HUES64 (cell line): ENCODE results near the gene PLPPR3. TPM values are rescaled to one million over a fixed set of nuclear protein-coding genes. Genes with fewer than 3 reads are reported as not detected.

ENCODE experiments used
- H3K27ac ChIP-seq: 2 replicates; pipeline ENCODE4 v1.7.0; 2013; ENCODE audit warnings: low read depth, low read length, inconsistent platforms
- H3K27me3 ChIP-seq: 2 replicates; pipeline ENCODE4 v1.6.1; 2013; ENCODE audit warnings: mild to moderate bottlenecking, low read length; ENCODE audit not compliant: insufficient read depth
- H3K36me3 ChIP-seq: 2 replicates; pipeline ENCODE4 v1.6.1; 2013; ENCODE audit warnings: mild to moderate bottlenecking, low read length; ENCODE audit not compliant: insufficient read depth
- H3K4me1 ChIP-seq: 2 replicates; pipeline ENCODE4 v1.6.1; 2013; ENCODE audit warnings: mild to moderate bottlenecking, low read length, moderate library complexity; ENCODE audit not compliant: insufficient read depth
- H3K4me3 ChIP-seq: 2 replicates; pipeline ENCODE4 v1.5.1; 2013; ENCODE audit warnings: mild to moderate bottlenecking, low read length, moderate library complexity
- H3K9ac ChIP-seq: 2 replicates; pipeline ENCODE4 v1.6.1; 2013; ENCODE audit warnings: mild to moderate bottlenecking, low read depth, low read length
- H3K9me3 ChIP-seq: 2 replicates; pipeline ENCODE4 v1.6.1; 2013; ENCODE audit warnings: low read depth, low read length; ENCODE audit not compliant: insufficient read depth
- WGBS: fragments of 150-250, 120-280 bp; methylation state at CpG from one replicate; pipeline ENCODE4 v1.1.7; 2013; ENCODE audit warnings: missing lambda C conversion rate; 5-methylcytosine and 5-hydroxymethylcytosine counted together
- polyA plus RNA-seq, 2 experiments: library from polyadenylated mRNA; stranded (reverse); fragments of 50-300 nt; gene quantifications; one replicate each; pipeline ENCODE4 v1.2.3, GENCODE V29; 2013

PLPPR3 gene, protein sequence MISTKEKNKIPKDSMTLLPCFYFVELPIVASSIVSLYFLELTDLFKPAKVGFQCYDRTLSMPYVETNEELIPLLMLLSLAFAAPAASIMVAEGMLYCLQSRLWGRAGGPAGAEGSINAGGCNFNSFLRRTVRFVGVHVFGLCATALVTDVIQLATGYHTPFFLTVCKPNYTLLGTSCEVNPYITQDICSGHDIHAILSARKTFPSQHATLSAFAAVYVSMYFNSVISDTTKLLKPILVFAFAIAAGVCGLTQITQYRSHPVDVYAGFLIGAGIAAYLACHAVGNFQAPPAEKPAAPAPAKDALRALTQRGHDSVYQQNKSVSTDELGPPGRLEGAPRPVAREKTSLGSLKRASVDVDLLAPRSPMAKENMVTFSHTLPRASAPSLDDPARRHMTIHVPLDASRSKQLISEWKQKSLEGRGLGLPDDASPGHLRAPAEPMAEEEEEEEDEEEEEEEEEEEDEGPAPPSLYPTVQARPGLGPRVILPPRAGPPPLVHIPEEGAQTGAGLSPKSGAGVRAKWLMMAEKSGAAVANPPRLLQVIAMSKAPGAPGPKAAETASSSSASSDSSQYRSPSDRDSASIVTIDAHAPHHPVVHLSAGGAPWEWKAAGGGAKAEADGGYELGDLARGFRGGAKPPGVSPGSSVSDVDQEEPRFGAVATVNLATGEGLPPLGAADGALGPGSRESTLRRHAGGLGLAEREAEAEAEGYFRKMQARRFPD
- 34.9 TPM for polyA plus RNA-seq (2013, experiment 1 of 2)
- polyA plus RNA-seq (2013, experiment 2 of 2) = 47.1 TPM

DNA sequence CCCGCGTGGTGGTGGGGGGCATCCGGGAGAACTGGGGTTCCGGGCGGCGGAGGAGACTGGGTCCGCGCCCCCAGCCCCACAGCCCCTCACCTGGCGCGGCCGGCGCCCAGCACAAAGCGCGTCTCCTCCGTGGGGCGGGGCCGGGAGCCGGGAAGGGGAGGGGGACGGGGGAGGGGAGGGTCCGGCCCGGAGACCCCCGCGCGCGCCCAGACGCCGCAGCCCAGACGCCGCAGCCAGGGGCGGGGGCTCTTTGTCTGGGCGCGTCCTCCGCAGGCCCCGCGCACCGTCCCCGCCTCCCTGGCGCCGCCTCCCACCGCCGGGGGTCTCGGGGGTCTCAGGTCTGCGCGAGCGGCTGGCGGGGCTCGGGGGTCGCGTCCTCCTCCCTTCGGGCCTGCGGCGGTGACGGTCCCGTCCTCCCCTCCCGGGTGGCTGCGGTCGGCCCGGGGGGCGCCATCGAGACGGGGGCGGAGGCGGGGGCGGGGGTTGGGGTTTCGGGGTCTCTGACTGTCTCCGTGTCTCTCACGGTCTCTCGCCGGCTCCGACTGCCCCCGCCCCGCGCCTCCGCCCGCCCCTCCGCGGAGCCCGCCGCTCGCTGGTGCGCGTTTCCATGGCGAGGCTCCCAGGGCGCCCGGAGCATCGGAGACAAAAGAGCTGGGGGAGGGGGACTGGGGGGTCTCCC, at the start of gene PLPPR3:
Gene PLPPR3, minus strand, starts transcription at position 131 of the 679 bp plus-strand sequence. CDS start 396 bp downstream, outside the sequence.
- no peaks in the 10 kb centered on the region for H3K27me3 ChIP-seq
- H3K4me3 ChIP-seq = peak within 1 kb of the TSS; percentile 61
- H3K36me3 ChIP-seq = peaks cover 6% of the 10 kb centered on the region; the same call in 1 of the 2 replicates
- H3K4me1 ChIP-seq = peaks cover 5% of the 10 kb centered on the region; the same call in 1 of the 2 replicates
- no peaks in the 10 kb centered on the region for H3K9me3 ChIP-seq
- H3K27ac ChIP-seq = peak within 1 kb of the TSS; percentile 55
- 1% methylated on average over 61 of the region's 86 CpGs for WGBS
- peak within 1 kb of the TSS; percentile 69 for H3K9ac ChIP-seq

GRCh38 chr19:870963-871401, 49.2 kb upstream of the PLPPR3 start:
- Histone ChIP-seq H3K4me3 (no peak overlapping the region), H3K27ac (peak overlapping the region; percentile 4; the same call in 1 of the 2 replicates), H3K9ac (no peak overlapping the region), H3K4me1 (no peaks in the 10 kb centered on the region), H3K36me3 (peaks cover 23% of the 10 kb centered on the region), H3K27me3 (no peaks in the 10 kb centered on the region), H3K9me3 (no peaks in the 10 kb centered on the region)
- 87% methylated on average over 28 of the region's 28 CpGs for WGBS

DNA sequence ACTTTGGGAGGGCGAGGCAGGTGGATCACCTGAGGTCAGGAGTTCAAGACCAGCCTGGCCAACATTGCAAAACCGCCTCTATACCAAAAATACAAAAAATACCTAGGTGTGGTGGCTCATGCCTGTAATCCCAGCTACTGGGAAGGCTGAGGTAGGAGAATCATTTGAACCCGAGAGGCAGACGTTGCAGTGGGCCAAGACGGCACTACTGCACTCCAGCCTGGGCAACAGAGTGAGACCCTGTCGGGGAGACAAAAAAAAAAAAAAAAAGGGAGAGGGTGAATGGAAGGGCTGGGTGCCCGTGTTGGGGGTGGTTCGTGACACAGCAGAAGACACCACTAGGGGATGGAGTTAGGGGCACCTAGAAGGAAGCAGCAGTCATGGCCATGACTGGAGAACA, 48.6 kb upstream of the PLPPR3 start:
- H3K36me3 ChIP-seq = peaks cover 16% of the 10 kb centered on the region
- no peaks in the 10 kb centered on the region for H3K27me3 ChIP-seq
- H3K27ac ChIP-seq = no peak overlapping the region
- H3K4me1 ChIP-seq = no peaks in the 10 kb centered on the region
- no peak overlapping the region for H3K9ac ChIP-seq
- no peak overlapping the region for H3K4me3 ChIP-seq
- H3K9me3 ChIP-seq = no peaks in the 10 kb centered on the region
- WGBS = 90% methylated on average over 8 of the region's 8 CpGs

DNA sequence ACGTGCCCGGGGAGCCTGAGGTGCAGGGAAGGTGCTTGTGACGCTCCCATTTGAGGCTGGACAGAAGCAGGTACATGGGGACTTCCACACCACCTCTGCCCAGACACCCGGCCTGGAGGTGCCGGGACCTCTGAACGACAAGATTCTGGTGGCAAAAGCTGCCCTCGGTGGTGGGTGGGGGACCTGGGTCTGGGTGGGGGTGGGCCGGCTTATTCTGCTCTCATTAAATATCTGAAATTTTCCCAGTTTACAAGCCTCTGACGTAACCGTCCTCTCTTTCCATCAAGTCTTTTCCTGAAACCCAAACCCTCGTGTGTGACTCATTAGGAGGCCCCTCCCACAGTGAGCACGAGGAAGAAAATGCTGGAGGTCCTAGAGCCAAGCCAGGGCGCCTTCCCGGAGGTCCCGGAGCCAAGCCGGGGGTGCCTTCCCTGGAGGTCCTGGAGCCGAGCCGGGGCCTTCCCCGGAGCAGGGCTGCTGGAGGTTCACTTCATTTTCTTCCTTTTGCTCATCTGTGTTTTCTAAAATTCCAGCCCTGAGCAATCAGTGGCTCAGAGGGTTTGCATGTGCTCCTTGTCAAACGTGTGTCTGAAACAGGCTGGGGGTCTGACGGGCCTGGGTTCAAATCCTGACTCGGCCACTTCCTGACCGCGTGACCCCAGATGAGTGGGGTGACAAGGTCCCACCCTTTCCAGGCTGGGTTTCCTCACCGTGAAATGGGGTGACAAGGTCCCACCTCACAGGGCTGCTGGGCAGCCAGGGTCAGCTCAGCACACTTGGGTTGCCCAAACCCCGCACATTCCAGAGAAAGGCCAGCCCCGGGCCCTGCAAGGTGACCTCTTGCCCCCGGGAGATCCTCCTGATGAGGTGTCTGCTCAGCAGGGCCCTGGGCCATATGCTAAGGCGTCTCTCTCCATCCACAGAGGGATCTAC, 47.8 kb upstream of the PLPPR3 start:
- Histone ChIP-seq H3K36me3 (peaks cover 12% of the 10 kb centered on the region), H3K27ac (no peak overlapping the region)
- WGBS = 86% methylated on average over 29 of the region's 29 CpGs

DNA sequence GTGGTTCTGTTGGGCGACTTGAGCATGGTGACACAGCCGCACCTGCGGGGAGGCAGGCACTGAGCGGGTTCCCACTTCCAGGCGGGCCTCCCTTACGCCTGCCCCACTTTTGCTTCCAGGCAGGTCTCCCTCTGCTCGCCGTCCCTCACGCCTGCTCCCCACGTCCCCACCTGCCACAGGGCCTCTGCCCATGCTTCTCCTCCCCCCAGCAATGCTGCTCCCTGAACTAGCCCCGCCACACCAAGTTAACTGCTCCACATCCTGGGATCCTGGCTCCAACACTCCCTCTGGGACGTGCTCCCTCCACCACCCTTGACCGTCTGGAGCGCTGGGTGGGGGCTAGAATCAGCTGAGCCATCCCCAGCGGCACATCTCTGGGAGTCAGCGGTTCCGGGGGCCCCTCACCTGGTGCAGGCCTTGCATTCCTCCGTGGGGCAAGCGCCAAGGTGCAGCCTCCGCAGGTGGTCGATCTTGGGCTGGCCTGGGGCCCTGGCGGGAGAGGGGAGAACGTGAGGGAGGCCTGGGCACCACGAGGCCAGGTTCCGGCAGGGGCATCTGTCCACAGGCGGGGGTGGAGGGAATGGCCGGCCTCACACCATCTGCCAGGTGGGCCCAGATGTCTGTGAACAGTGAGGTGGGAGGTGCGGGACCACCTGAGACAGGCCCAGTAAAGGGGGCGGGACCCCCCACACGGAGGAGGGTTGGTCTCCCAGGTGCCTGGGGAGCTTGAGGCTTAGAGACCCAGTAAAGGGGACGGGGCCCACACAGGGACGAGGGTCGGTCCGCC, 46.9 kb upstream of the PLPPR3 start:
- H3K9me3 ChIP-seq = no peaks in the 10 kb centered on the region
- 91% methylated on average over 34 of the region's 34 CpGs for WGBS
- H3K27ac ChIP-seq = no peak overlapping the region
- H3K36me3 ChIP-seq = peaks cover 10% of the 10 kb centered on the region
- no peak overlapping the region for H3K9ac ChIP-seq
- no peak overlapping the region for H3K4me3 ChIP-seq
- H3K4me1 ChIP-seq = no peaks in the 10 kb centered on the region
- H3K27me3 ChIP-seq = no peaks in the 10 kb centered on the region

More for the DNA sequence above, 47.8 kb upstream of the PLPPR3 start:
- H3K4me1 ChIP-seq = no peaks in the 10 kb centered on the region
- no peak overlapping the region for H3K4me3 ChIP-seq
- H3K27me3 ChIP-seq = no peaks in the 10 kb centered on the region
- H3K9ac ChIP-seq = no peak overlapping the region
- H3K9me3 ChIP-seq = no peaks in the 10 kb centered on the region

GRCh38 chr19:867855-868457, 46.2 kb upstream of the PLPPR3 start:
- H3K4me1 ChIP-seq = no peaks in the 10 kb centered on the region
- H3K27ac ChIP-seq = no peak overlapping the region
- 94% methylated on average over 39 of the region's 39 CpGs for WGBS
- H3K36me3 ChIP-seq = peaks cover 10% of the 10 kb centered on the region
- no peak overlapping the region for H3K9ac ChIP-seq
- no peaks in the 10 kb centered on the region for H3K27me3 ChIP-seq
- no peak overlapping the region for H3K4me3 ChIP-seq
- H3K9me3 ChIP-seq = no peaks in the 10 kb centered on the region

DNA sequence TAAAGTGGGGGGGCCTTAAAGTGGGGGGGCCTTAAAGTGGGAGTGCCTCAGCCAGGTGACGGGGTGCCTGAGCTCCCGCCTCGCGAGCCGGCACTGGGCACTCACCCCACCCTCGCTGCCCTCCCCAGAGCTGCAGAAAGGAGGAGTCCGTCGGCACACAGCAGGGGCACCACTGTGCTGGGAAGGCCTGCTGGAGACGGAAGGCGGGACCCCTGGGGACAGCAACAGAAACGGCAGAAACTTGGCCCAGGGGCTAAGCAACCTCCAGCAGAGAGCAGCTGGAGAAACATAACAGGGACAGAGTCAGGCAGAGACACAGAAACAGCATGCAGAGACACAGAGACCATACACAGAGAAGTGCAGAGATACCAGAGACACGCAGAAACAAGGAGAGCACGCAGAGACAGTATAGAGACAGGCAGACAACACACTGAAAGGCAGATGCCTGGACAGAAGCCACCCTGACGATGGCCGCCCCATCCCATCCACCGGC, 45.6 kb upstream of the PLPPR3 start:
- Histone ChIP-seq H3K9ac (no peak overlapping the region), H3K36me3 (peaks cover 10% of the 10 kb centered on the region), H3K9me3 (no peaks in the 10 kb centered on the region), H3K4me1 (no peaks in the 10 kb centered on the region), H3K27me3 (no peaks in the 10 kb centered on the region), H3K4me3 (no peak overlapping the region), H3K27ac (no peak overlapping the region; the same call in 1 of the 2 replicates)
- WGBS = 45% methylated on average over 16 of the region's 16 CpGs

DNA sequence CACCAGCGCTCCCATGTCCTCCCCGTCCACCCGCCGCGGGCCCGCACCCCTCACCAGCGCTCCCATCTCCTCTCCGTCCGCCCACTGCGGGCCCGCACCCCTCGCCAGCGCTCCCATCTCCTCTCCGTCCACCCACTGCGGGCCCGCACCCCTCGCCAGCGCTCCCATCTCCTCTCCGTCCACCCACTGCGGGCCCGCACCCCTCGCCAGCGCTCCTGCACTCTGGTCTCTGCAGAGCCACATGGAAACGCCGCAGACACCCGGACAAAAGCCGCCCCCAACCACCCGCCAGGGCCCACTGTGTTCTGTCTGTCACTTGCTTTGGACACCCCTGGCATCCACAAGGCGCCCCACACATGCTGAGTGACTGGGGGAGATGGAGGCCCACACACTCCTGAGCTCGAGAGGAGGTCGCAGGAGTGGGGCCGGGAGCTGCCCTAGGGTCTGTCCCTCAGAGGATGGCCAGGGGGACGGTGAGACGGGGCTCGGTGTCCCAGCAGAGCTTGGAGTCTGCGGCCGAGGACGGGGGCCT, 45.1 kb upstream of the PLPPR3 start:
- Histone ChIP-seq H3K27ac (no peak overlapping the region; the same call in 1 of the 2 replicates), H3K36me3 (peaks cover 10% of the 10 kb centered on the region), H3K9ac (no peak overlapping the region), H3K9me3 (no peaks in the 10 kb centered on the region), H3K4me1 (no peaks in the 10 kb centered on the region), H3K4me3 (no peak overlapping the region), H3K27me3 (no peaks in the 10 kb centered on the region)
- 81% methylated on average over 38 of the region's 38 CpGs for WGBS

- H3K36me3 ChIP-seq = peaks cover 5% of the 10 kb centered on the region; the same call in 1 of the 2 replicates
- H3K27ac ChIP-seq = no peak overlapping the region
- WGBS = 82% methylated on average over 4 of the region's 7 CpGs
- no peaks in the 10 kb centered on the region for H3K4me1 ChIP-seq
- H3K9me3 ChIP-seq = no peaks in the 10 kb centered on the region
- H3K4me3 ChIP-seq = peak overlapping the region; percentile 53; the same call in 1 of the 2 replicates
- peaks cover 27% of the 10 kb centered on the region for H3K27me3 ChIP-seq
- H3K9ac ChIP-seq = no peak overlapping the region
Measured at GRCh38 chr19:863315-863620, 41.5 kb upstream of the PLPPR3 start.
